Activated CD8-positive, alpha-beta memory T cell treated with anti-CD3 and anti-CD28 coated beads for 4 hours (primary cell): Measurements from ENCODE around the gene SOX15.

Experiments used
- DNase-seq, 2 donors: peaks; one replicate each; pipeline ENCODE4 v3.0.0-alpha.2; 2020; ENCODE audit warnings: low read depth in 2 of 2

The SOX15 gene

DNA sequence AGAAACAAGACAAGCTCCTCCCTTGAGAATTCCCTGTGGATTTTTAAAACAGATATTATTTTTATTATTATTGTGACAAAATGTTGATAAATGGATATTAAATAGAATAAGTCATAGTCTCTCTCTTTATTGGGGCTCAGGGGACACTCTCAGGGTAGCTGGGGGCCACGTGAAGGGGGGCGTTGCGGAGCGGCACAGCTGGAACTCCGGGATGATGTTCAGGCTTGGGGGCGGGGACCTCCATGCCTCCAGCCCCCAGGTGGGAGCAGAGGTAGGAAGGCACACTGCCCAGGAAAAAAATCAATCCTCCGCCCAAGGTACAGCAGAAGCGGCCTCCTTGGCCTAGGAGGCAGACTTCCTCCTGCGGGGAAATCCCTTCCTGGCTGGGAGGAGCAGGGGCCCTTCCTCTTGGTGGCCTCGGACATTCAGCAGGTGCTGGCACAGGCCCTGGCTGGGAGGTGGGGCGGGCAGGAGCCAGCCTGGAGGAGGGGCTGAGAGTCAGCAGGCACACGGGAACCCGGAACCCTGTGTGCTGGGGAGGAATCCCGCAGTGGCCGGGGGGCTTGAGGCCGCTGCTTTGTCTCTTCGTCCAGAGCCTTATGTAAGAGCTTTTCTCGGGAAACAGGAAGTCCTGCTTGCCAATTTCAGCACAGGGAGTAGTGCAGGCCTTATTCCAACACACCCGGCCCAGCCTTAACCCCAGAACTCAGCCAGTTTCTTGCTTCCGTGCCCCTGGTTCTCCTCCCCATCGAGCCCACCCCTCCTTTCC lies 31.9 kb downstream of the SOX15 start:
- no peak for DNase-seq

GRCh38 chr17:7557147-7557764 lies 32.6 kb downstream of the SOX15 start:
- no peak for DNase-seq

GRCh38 chr17:7556627-7557026 lies 33.3 kb downstream of the SOX15 start:
- no peak for DNase-seq

DNA sequence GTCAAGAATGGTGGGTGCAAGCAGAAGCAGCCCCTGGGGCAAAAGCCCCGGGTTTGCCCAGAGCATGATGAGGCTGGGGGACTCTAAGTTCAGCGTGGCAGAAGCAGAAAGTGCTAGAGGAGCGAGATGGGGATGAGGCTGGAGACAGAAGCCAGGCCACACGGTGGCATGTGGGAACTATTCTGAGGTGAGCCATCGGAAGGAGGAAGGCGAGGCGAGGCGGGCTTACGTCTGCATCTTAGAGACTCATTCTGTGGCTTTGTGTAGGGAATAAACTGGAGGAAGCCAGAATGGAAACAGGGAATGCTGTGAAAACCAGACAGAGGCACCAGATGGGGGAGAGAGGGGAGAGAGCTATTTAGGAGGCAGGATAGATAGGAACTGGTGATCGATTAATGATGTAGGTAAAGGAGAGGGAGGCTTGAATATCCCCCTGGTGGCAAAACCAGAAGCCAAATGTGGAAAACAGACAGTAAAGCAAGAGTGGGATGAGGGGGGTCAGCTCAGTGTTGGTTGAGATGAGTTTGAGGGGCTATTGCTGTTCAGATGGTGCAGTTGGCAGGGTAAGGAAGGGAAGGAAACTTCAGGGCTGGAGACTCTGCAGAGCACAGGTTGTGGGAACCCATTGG lies 34.5 kb downstream of the SOX15 start:
- DNase-seq = no peak

DNA sequence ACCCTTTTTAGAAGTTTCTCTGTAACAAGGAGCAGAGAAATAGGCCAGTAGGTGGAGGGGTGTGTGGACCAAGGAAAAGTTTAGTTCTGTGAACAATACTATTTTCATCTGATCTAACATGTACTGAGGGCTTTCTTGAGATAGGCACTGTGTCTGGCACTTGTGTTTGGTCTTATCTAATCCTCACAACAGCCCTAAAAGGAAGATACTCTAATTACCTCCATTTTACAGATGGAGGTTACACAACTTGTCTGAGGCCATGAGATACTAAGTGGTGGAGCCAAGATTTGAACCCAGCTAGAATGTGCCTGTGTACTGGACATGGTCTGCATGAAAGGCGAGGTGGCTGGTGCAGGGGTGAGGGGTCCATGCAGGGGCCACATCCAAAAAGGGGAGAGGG lies 36.5 kb downstream of the SOX15 start:
- no peak for DNase-seq

- DNase-seq = no peak
These were observed 37.3 kb downstream of the SOX15 start for GRCh38 chr17:7552621-7553051.

DNA sequence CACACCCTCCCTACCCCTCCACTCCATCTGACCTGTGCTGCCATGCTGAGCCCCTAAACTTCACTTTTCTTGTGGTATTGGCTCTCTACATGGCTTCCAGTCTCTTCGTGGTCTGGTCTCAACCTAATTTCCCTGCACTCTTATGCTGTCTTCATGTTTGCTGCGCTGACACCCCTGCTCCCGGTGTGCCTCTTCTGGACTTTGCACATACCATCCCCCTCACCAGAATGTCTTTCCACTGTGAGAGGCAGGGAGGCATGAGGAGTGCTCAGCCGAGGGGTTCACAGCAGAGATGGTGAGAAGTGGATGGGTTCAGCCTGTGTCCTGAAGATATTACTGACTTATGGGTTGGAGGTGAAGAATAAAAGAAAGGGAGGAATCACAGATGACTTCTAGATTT lies 38.5 kb downstream of the SOX15 start:
- DNase-seq = no peak

DNA sequence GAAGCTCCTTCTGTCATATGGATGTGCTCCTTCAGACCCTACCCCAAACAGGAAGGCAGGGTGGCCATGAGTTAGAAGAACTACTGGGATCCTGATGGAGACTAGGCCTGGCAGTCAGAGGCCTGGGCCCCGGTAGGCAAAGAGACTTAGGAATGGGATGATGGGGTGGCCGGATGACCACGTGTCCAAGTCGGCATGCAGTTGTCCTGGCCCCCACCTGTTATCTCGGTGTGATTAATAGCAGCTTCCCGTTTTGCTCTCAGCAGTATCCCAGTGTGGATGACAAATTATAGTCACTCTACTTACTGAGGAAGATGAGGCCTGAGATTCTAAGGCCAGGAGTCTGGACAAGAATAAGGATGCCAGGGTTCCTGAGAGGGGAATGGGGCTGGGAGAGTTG lies 39.5 kb downstream of the SOX15 start:
- no peak for DNase-seq

DNA sequence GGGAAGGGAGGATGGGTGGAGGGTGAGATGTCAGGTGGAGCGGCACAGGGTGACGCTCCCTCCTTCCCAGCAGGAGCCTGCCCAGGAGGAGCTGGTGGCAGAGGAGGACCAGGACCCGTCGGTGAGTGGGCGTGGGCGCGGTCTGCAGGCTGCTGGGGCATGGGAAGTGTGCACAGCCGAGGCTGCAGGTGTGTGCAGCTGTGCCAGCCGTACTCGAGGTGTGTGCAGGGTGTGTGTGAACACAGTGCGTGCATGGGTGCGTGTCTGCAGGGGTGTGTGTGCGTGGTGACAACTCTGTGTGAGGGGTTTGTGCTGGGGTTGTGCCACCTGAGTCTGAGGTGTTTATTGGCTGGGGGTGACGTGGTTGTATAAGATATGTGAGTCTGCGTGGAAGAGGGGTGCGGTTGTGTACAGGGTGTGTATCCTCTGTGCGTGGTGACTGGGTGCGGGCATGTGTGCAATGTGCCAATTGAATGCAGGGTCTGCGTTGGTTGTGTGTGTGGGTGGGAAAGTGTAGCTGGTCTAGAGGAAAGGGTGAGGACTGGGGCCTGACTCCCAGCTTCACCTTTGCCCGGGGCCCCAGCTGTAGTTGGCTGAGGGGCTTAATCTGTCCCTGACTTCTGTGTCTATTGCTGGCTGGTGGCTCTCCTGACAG lies 40.4 kb downstream of the SOX15 start:
- DNase-seq = no peak

- DNase-seq = peak in 1 of 2 donors; percentile 10
These were observed 41.1 kb downstream of the SOX15 start, which contains the start of gene TNFSF12 for GRCh38 chr17:7548585-7549400. TNFSF12 (plus strand) TSS chr17:7549058; CDS start chr17:7549154, 96 bp downstream.

DNA sequence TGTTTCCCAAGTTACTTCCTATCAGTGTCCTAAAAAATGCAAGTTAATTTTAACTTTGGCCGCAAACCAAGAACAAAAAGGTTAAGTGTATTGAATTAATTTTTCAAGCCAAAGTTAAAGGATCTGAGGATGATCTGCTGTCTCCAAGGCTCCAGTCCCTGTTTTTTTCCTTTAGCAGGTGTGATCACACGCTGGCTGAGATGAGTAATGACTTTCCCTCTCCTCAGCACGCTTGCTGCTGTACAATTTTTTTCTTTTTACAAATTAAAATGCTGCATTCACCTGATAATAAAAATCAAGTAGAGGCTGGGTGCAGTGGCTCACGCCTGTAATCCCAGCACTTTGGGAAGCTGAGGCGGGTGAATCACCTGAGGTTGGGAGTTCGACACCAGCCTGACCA lies 45.0 kb downstream of the SOX15 start:
- DNase-seq = no peak

DNA sequence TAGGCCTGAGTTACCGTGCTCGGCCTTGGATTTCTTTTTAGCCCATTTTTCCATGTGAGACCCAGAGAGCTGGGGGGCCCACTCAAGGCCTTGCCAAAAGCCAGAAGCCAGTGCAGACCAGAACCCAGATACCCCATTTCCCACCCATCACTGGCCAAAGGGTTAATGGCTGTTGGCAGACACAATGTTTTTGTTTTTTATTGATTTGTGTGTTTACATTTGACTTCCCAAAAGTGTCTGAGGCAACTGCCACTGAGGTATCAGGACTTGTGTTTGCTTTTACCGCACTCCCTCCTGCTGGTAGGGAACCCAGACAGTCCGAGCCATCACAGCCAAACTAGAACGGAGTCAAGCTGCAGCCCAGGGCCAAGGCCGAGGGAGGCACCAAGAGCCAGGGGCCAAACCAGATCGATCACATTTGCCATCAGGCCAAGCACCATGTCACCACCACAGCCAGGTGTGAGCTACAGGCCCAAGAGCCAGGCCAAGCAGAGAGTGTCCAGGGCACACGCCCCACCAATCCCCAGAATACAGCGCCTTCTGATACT lies 48.7 kb downstream of the SOX15 start:
- no peak for DNase-seq

DNA sequence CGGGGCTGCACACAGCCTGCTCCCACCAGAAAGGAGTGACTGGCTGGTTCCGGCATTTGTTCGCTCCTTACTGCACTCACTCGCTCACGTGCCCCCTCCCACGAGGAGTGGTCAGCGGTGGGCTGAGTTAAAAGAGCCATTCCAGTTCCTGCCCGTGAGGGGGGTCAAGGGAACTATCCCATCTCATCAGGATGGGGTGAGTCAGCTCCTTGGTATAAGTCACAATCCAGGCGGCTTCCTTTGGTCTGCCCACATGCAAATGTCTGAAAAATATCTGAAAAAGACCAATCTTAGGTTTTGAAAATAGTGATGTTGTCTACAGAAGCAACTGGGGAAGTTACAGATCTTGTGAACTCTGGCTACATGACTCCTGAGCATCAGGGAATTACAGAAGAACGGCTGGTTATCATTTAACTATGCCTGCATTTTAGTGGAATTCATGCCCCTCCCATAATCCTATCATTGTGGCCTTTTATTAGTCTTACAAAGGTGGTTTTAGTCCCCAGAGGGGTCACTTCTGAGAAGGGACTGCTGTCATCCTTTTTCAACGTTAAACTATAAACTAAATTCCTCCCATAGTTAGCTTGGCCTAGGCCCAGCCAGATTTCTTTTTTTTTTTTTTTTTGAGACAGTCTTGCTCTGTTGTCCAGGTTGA lies 50.9 kb downstream of the SOX15 start:
- DNase-seq = no peak
